Breast epithelium (tissue), 4 donors: ENCODE data around the gene C2CD5. TPM values are rescaled to one million over a fixed set of nuclear protein-coding genes. Genes with fewer than 3 reads are reported as not detected.

Source experiments
- DNase-seq, 2 donors: peaks; one replicate each; pipeline ENCODE4 v3.0.0-alpha.2; 2019; ENCODE audit warnings: low spot score in 2 of 2
- H3K27ac ChIP-seq, 2 donors: fragments of 200-600 bp; sonication (generic) in 1 of 2; one replicate each; pipeline ENCODE4 v1.5.1; 2016 to 2019; ENCODE audit warnings: mild to moderate bottlenecking in 1 of 2
- H3K27me3 ChIP-seq, 2 donors: fragments of 200-600 bp; sonication (generic) in 1 of 2; one replicate each; pipeline versions ENCODE4 v1.5.1 to v1.6.0; 2017 to 2019; ENCODE audit warnings: control low read depth in 1 of 2, mild to moderate bottlenecking in 1 of 2
- H3K36me3 ChIP-seq: fragments of 200-600 bp; one replicate; pipeline ENCODE4 v1.5.1; 2019
- H3K4me1 ChIP-seq, 2 donors: fragments of 200-600 bp; sonication (generic); one replicate each; pipeline ENCODE4 v1.5.1; 2016 to 2019; ENCODE audit warnings: control low read depth in 1 of 2
- H3K4me3 ChIP-seq, 3 donors: fragments of 200-600 bp; sonication (generic); 1 replicate in 2 of 3; 2 replicates in 1 of 3; pipeline ENCODE4 v1.5.1; 2016 to 2019; ENCODE audit warnings: mild to moderate bottlenecking in 3 of 3, moderate library complexity in 2 of 3
- H3K9me3 ChIP-seq, 2 donors: fragments of 200-600 bp; sonication (generic) in 1 of 2; one replicate each; pipeline ENCODE4 v1.5.1; 2016 to 2019; ENCODE audit warnings: control low read depth in 1 of 2
- CTCF ChIP-seq, 3 donors: fragments of 450-650 bp; IDR thresholded peaks; one replicate each; pipeline ENCODE4 v1.5.1; 2016 to 2017; ENCODE audit warnings: antibody characterized with exemption in 3 of 3, mild to moderate bottlenecking in 3 of 3, moderate library complexity in 3 of 3
- POLR2A ChIP-seq: fragments of 450-650 bp; IDR thresholded peaks from one replicate; pipeline ENCODE4 v1.6.1; 2016; ENCODE audit warnings: antibody characterized with exemption, mild to moderate bottlenecking, moderate library complexity
- POLR2AphosphoS5 ChIP-seq, 3 donors: sonication (generic); formaldehyde crosslinking; IDR thresholded peaks; one replicate each; pipeline ENCODE4 v1.6.1; 2017; ENCODE audit warnings: antibody characterized with exemption in 3 of 3
- intact Hi-C: fragments of 100-400 bp; cut with DNase I; formaldehyde crosslinking; loops from one replicate; pipeline ENCODE4 v1.15.1; 2023; ENCODE audit warnings: low total_unique reads
- total RNA-seq, 3 donors: library from RNA; depleted of rRNA; stranded (reverse); fragments of >200 nt; gene quantifications; one replicate each; pipeline ENCODE4 v1.1.0, GENCODE V29; 2016

Gene C2CD5
- total RNA-seq, 3 donors from 2014 or later, result 33.4 to 60.6 (median 40.2) TPM

GRCh38 chr12:22473212-22473611, 71.1 kb downstream of the C2CD5 start:
- Histone ChIP-seq H3K27me3 (no peaks in the 10 kb centered on the region), H3K4me1 (no peaks in the 10 kb centered on the region), H3K27ac (no peak overlapping the region), H3K36me3 (no peaks in the 10 kb centered on the region), H3K4me3 (no peak overlapping the region), H3K9me3 (no peaks in the 10 kb centered on the region)
- DNase-seq, result no peak
- intact Hi-C loops, result no loop called here
- TF ChIP-seq POLR2A (no peak), CTCF (IDR thresholded peaks at IDR 0.05) (no peak), POLR2AphosphoS5 (IDR thresholded peaks at IDR 0.05) (no peak)

GRCh38 chr12:22467190-22467589, 77.2 kb downstream of the C2CD5 start:
- no peaks in the 10 kb centered on the region for H3K27me3 ChIP-seq
- intact Hi-C loops, result no loop called here

GRCh38 chr12:22463306-22463705, 81.0 kb downstream of the C2CD5 start:
- Histone ChIP-seq H3K4me1 (no peaks in the 10 kb centered on the region), H3K9me3 (no peaks in the 10 kb centered on the region), H3K27ac (no peak overlapping the region), H3K36me3 (no peaks in the 10 kb centered on the region), H3K4me3 (no peak overlapping the region), H3K27me3 (no peaks in the 10 kb centered on the region)
- DNase-seq, result no peak
- intact Hi-C loops, result no loop called here
- no peak for TF ChIP-seq POLR2AphosphoS5 (IDR thresholded peaks at IDR 0.05)
- no peak for TF ChIP-seq CTCF (IDR thresholded peaks at IDR 0.05)
- TF ChIP-seq POLR2A, result no peak

More at GRCh38 chr12:22467190-22467589, 77.2 kb downstream of the C2CD5 start:
- Histone ChIP-seq H3K4me1 (no peaks in the 10 kb centered on the region), H3K36me3 (no peaks in the 10 kb centered on the region), H3K4me3 (no peak overlapping the region), H3K9me3 (no peaks in the 10 kb centered on the region), H3K27ac (no peak overlapping the region)
- DNase-seq, result no peak
- no peak for TF ChIP-seq CTCF (IDR thresholded peaks at IDR 0.05)
- TF ChIP-seq POLR2A, result no peak
- TF ChIP-seq POLR2AphosphoS5 (IDR thresholded peaks at IDR 0.05), result no peak

- H3K27me3 ChIP-seq, result no peaks in the 10 kb centered on the region
- H3K36me3 ChIP-seq, result no peaks in the 10 kb centered on the region
- H3K4me3 ChIP-seq, result no peak overlapping the region
- no peak overlapping the region for H3K27ac ChIP-seq
- no peak for DNase-seq
- H3K4me1 ChIP-seq, result no peaks in the 10 kb centered on the region
- H3K9me3 ChIP-seq, result no peaks in the 10 kb centered on the region
- TF ChIP-seq CTCF (IDR thresholded peaks at IDR 0.05) (no peak), POLR2A (no peak), POLR2AphosphoS5 (IDR thresholded peaks at IDR 0.05) (no peak)
- intact Hi-C loops, result no loop called here
These were observed 82.6 kb downstream of the C2CD5 start for GRCh38 chr12:22461786-22462185.

GRCh38 chr12:22459838-22460490, 84.4 kb downstream of the C2CD5 start:
- Histone ChIP-seq H3K4me3 (no peak overlapping the region), H3K27me3 (no peaks in the 10 kb centered on the region), H3K4me1 (no peaks in the 10 kb centered on the region), H3K27ac (no peak overlapping the region), H3K36me3 (no peaks in the 10 kb centered on the region), H3K9me3 (no peaks in the 10 kb centered on the region)
- TF ChIP-seq POLR2A (no peak), CTCF (IDR thresholded peaks at IDR 0.05) (peak in 2 of 3 donors; percentile 34 to 38)
- intact Hi-C loops, result no loop called here
- DNase-seq, result no peak
